NOMO-1 treated with DMSO at 0.1 percent for 48 hours (cell line): ENCODE results near the gene KCNF1.

ENCODE experiments used
- DNase-seq: peaks from one replicate; lab custom pipeline; 2025; ENCODE audit not compliant: unreplicated experiment; lab: John Stamatoyannopoulos, UW

KCNF1 gene

GRCh38 chr2:10961490-10961875 is 49.7 kb downstream of the KCNF1 start:
- DNase-seq = no peak

GRCh38 chr2:10962004-10962403 is 50.3 kb downstream of the KCNF1 start:
- DNase-seq = no peak

GRCh38 chr2:10963155-10963554 is 51.4 kb downstream of the KCNF1 start:
- peak; percentile 34 for DNase-seq
